Endodermal cell (in vitro differentiated cells): ENCODE results near the gene D2HGDH. TPM values are rescaled to one million over a fixed set of nuclear protein-coding genes. Genes with fewer than 3 reads are reported as not detected.
"Not testable (repeated sequence)": the region's sequence is repeated elsewhere in the genome, so short reads cannot be mapped to it uniquely, and the experiment has no call there.

Experiments used
- DNase-seq: peaks from one replicate; pipeline ENCODE4 v3.0.0-alpha.2; 2017
- H3K27ac ChIP-seq: 2 replicates; pipeline ENCODE4 v1.5.1; 2013; ENCODE audit warnings: mild to moderate bottlenecking, low read depth, low read length, moderate library complexity
- H3K27me3 ChIP-seq: 2 replicates; pipeline ENCODE4 v1.6.1; 2013; ENCODE audit warnings: mild to moderate bottlenecking, low read length, moderate library complexity; ENCODE audit not compliant: insufficient read depth, control insufficient read depth, poor library complexity, severe bottlenecking
- H3K36me3 ChIP-seq: 2 replicates; pipeline ENCODE4 v1.7.0; 2013; ENCODE audit warnings: mild to moderate bottlenecking, low read length, moderate library complexity; ENCODE audit not compliant: control insufficient read depth, insufficient read depth
- H3K4me1 ChIP-seq: one replicate; pipeline ENCODE4 v1.7.0; 2013; ENCODE audit warnings: low read length; ENCODE audit not compliant: control insufficient read depth, insufficient read depth
- H3K4me3 ChIP-seq: 2 replicates; pipeline ENCODE4 v1.5.1; 2013; ENCODE audit warnings: mild to moderate bottlenecking, low read length, moderate library complexity
- H3K9ac ChIP-seq: 2 replicates; pipeline ENCODE4 v1.6.1; 2013; ENCODE audit warnings: mild to moderate bottlenecking, low read length, moderate library complexity; ENCODE audit not compliant: poor library complexity, severe bottlenecking; ENCODE audit errors: extremely low read depth
- H3K9me3 ChIP-seq: 2 replicates; pipeline ENCODE4 v1.6.1; 2013; ENCODE audit warnings: mild to moderate bottlenecking, low read length, moderate library complexity; ENCODE audit not compliant: control insufficient read depth
- H3K27ac Mint-ChIP-seq: 2 replicates; pipeline ENCODE4 v1.8.0; 2020; ENCODE audit warnings: mixed read lengths
- H3K27me3 Mint-ChIP-seq: 2 replicates; pipeline ENCODE4 v1.8.0; 2021; ENCODE audit warnings: mild to moderate bottlenecking, mixed read lengths; ENCODE audit not compliant: insufficient read depth
- H3K36me3 Mint-ChIP-seq: 2 replicates; pipeline ENCODE4 v1.8.0; 2020; ENCODE audit warnings: low read depth, mixed read lengths
- H3K4me1 Mint-ChIP-seq: 2 replicates; pipeline ENCODE4 v1.8.0; 2020; ENCODE audit warnings: mixed read lengths
- H3K4me3 Mint-ChIP-seq: 2 replicates; pipeline ENCODE4 v1.8.0; 2020; ENCODE audit warnings: mild to moderate bottlenecking, moderate library complexity, mixed read lengths
- H3K9me3 Mint-ChIP-seq: 2 replicates; pipeline ENCODE4 v1.8.0; 2020; ENCODE audit warnings: mild to moderate bottlenecking, mixed read lengths
- WGBS, 2 experiments: methylation state at CpG; one replicate each; pipeline versions ENCODE4 v1.1.5 to v1.1.7; 2013; ENCODE audit warnings: missing lambda C conversion rate in 2 of 2, mixed read lengths in 1 of 2; ENCODE audit not compliant: insufficient coverage in 1 of 2, insufficient read length in 1 of 2; 5-methylcytosine and 5-hydroxymethylcytosine counted together
- total RNA-seq, 2 donors: library from RNA; stranded (reverse); fragmentation: NEBNext Ultra II Directional in 1 of 2; extraction: Animal tissue kit (Norgen Biotek cat#: 25700) in 1 of 2; gene quantifications; 2 replicates in 1 of 2; 3 replicates in 1 of 2; pipeline ENCODE4 v1.2.1, GENCODE V29; 2021
- TF ChIP-seq, protein P1 (sequence below): fragments of 200-600 bp; sonication (generic); conservative IDR thresholded peaks from 2 replicates; pipeline ENCODE4 v1.5.0; 2021; ENCODE audit warnings: antibody characterized with exemption, mild to moderate bottlenecking

Gene D2HGDH
- total RNA-seq, 2 donors from 2014 or later, result 25.1 to 34.8 TPM

GRCh38 chr2:241798631-241799521, 64.4 kb downstream of the D2HGDH start:
- Histone ChIP-seq H3K9me3 (no peaks in the 10 kb centered on the region), H3K27ac (no peak overlapping the region), H3K4me1 (no peaks in the 10 kb centered on the region), H3K4me3 (no peak overlapping the region), H3K9ac (no peak overlapping the region), H3K36me3 (no peaks in the 10 kb centered on the region), H3K27me3 (peaks cover 13% of the 10 kb centered on the region)
- WGBS, 2 experiments, result 90 to 93% methylated on average over 14 to 21 of the region's 21 CpGs
- peak; percentile 44 for DNase-seq
- Mint-ChIP-seq H3K27ac (no peak overlapping the region), H3K4me3 (no peak overlapping the region), H3K9me3 (peaks cover 6% of the 10 kb centered on the region), H3K4me1 (peaks cover 2% of the 10 kb centered on the region), H3K36me3 (no peaks in the 10 kb centered on the region), H3K27me3 (peaks cover 5% of the 10 kb centered on the region)
- TF ChIP-seq, protein P1, sequence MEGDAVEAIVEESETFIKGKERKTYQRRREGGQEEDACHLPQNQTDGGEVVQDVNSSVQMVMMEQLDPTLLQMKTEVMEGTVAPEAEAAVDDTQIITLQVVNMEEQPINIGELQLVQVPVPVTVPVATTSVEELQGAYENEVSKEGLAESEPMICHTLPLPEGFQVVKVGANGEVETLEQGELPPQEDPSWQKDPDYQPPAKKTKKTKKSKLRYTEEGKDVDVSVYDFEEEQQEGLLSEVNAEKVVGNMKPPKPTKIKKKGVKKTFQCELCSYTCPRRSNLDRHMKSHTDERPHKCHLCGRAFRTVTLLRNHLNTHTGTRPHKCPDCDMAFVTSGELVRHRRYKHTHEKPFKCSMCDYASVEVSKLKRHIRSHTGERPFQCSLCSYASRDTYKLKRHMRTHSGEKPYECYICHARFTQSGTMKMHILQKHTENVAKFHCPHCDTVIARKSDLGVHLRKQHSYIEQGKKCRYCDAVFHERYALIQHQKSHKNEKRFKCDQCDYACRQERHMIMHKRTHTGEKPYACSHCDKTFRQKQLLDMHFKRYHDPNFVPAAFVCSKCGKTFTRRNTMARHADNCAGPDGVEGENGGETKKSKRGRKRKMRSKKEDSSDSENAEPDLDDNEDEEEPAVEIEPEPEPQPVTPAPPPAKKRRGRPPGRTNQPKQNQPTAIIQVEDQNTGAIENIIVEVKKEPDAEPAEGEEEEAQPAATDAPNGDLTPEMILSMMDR, result no peak

- Histone ChIP-seq H3K9ac (no peak overlapping the region), H3K27me3 (peaks cover 21% of the 10 kb centered on the region), H3K4me1 (peaks cover 7% of the 10 kb centered on the region), H3K4me3 (no peak overlapping the region), H3K27ac (no peak overlapping the region), H3K9me3 (no peaks in the 10 kb centered on the region), H3K36me3 (no peaks in the 10 kb centered on the region)
- DNase-seq, result peak; percentile 42
- WGBS, 2 experiments, result 92% methylated on average over 4 to 10 of the region's 10 CpGs
- H3K27ac Mint-ChIP-seq, result no peak overlapping the region
- no peak overlapping the region for H3K4me3 Mint-ChIP-seq
- H3K36me3 Mint-ChIP-seq, result no peaks in the 10 kb centered on the region
- H3K27me3 Mint-ChIP-seq, result peaks cover 9% of the 10 kb centered on the region
- H3K4me1 Mint-ChIP-seq, result peaks cover 2% of the 10 kb centered on the region
- TF ChIP-seq, protein P1, result no peak
- H3K9me3 Mint-ChIP-seq, result peaks cover 6% of the 10 kb centered on the region
Measured at GRCh38 chr2:241799522-241800197, 65.2 kb downstream of the D2HGDH start.

DNA sequence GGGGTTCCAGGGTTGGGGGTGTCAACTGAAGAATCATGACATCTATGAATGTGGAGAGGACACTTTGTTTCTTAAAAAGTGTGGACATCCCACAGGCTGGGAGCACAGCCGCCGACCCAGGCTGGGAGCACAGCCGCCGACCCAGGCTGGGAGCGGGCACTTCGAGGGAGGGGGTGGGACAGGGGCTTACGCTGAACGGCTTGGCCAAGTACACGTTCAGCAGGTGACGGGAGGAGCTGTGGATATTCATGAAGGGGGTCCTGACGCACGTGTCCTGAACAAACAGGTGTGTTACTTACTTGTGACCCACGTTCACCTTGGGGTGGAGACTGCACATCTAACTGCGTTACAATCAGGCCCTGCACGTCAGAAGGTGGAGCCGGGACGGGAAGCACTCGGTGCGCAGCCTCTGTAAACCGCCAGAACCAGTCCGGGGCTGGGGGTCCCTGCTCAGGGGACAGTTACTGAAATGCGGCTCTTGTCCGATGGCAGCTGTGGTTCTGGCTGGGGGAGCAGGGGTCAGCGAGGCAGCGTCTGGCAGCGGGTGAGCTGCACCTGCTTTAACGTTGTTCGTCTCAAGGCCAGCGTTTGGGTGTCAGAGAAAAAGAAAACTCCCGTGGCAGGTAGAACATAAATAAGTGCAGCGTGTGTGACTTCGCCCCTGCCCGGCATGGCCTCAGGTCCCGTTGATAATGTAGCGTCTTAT, 65.9 kb downstream of the D2HGDH start:
- H3K4me3 ChIP-seq, DNase-seq, H3K9me3 ChIP-seq, H3K4me1 Mint-ChIP-seq, H3K27ac ChIP-seq, H3K9me3 Mint-ChIP-seq, H3K27me3 Mint-ChIP-seq, H3K4me3 Mint-ChIP-seq, H3K4me1 ChIP-seq, H3K36me3 ChIP-seq, H3K36me3 Mint-ChIP-seq, H3K9ac ChIP-seq, H3K27ac Mint-ChIP-seq: not testable (repeated sequence)
- 90% methylated on average over 34 to 35 of the region's 35 CpGs for whole genome bisulfite sequencing, 2 experiments
- H3K27me3 ChIP-seq, result peaks cover 23% of the 10 kb centered on the region
